ENCODE results near the gene FER.

DNA sequence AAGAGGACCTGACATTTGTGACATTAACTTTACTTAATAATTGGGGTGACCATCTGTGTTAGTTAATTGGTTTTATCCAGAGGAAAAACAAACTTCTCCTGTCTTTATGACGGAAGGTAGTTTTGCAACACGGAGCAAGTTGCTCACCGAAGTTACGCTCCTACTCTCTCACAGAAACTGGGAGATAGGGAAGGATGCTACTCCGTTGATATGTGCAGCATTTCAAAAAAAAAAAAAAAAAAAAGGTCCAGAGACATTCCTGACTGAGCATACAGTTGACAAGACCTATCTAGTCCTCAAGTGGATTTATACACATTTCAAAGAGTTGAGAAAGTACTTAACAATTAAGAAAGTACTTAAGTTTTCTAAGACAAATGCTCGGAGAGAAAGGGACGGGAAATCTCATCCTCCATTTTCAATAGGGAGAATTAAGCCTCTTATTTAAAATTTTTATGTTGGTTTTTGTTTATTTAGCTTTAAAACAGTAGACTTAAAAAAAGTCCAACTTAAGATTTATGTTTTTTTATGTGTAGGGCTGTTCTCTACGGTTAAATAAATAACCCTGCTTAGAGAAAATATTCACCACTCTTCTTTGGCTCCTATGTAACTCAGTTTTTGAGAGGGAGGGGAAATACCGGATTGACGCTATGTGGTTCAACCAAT, 455 bp upstream of the FER start:
- TF ChIP-seq, protein P1, sequence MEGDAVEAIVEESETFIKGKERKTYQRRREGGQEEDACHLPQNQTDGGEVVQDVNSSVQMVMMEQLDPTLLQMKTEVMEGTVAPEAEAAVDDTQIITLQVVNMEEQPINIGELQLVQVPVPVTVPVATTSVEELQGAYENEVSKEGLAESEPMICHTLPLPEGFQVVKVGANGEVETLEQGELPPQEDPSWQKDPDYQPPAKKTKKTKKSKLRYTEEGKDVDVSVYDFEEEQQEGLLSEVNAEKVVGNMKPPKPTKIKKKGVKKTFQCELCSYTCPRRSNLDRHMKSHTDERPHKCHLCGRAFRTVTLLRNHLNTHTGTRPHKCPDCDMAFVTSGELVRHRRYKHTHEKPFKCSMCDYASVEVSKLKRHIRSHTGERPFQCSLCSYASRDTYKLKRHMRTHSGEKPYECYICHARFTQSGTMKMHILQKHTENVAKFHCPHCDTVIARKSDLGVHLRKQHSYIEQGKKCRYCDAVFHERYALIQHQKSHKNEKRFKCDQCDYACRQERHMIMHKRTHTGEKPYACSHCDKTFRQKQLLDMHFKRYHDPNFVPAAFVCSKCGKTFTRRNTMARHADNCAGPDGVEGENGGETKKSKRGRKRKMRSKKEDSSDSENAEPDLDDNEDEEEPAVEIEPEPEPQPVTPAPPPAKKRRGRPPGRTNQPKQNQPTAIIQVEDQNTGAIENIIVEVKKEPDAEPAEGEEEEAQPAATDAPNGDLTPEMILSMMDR (conservative IDR thresholded peaks at IDR 0.05; ENCODE audit: low read length) = no peak
- no peak for TF ChIP-seq EZH2phosphoT487 (IDR thresholded peaks at IDR 0.05; ENCODE audit: borderline replicate concordance, low read depth, low read length)

Data from OCI-LY7 (cell line).